Memory B cell (primary cell): Measurements from ENCODE around the gene MEPCE.

Source experiments
- ATAC-seq: fragments of 150-1000 bp; cut with Tn5 transposase; 2 replicates; pipeline ENCODE4 v1.10.0; 2021; ENCODE audit warnings: low read depth, mild to moderate bottlenecking, moderate library complexity
- DNase-seq, 2 donors: peaks; one replicate each; pipeline ENCODE4 v3.0.0; 2022; ENCODE audit warnings: low spot score in 2 of 2
- H3K27ac Mint-ChIP-seq: one replicate; pipeline ENCODE4 v1.8.0; 2022; ENCODE audit warnings: mild to moderate bottlenecking, moderate library complexity, mixed read lengths
- H3K27me3 Mint-ChIP-seq: one replicate; pipeline ENCODE4 v1.8.0; 2022; ENCODE audit warnings: mixed read lengths
- H3K36me3 Mint-ChIP-seq: one replicate; pipeline ENCODE4 v1.8.0; 2022; ENCODE audit warnings: mild to moderate bottlenecking, mixed read lengths
- H3K4me1 Mint-ChIP-seq: one replicate; pipeline ENCODE4 v1.8.0; 2022; ENCODE audit warnings: mixed read lengths
- H3K4me3 Mint-ChIP-seq: one replicate; pipeline ENCODE4 v1.8.0; 2022; ENCODE audit warnings: mild to moderate bottlenecking, moderate library complexity, mixed read lengths
- H3K9me3 Mint-ChIP-seq: one replicate; pipeline ENCODE4 v1.8.0; 2022; ENCODE audit warnings: mixed read lengths

Gene MEPCE

GRCh38 chr7:100397315-100398081, 32.1 kb upstream of the MEPCE start:
- peaks cover 2% of the 10 kb centered on the region for H3K36me3 Mint-ChIP-seq
- H3K27me3 Mint-ChIP-seq = no peaks in the 10 kb centered on the region
- peaks cover 2% of the 10 kb centered on the region for H3K9me3 Mint-ChIP-seq
- peaks cover 35% of the 10 kb centered on the region for H3K4me1 Mint-ChIP-seq
- peak overlapping the region; percentile 77 for H3K4me3 Mint-ChIP-seq
- DNase-seq = no peak
- ATAC-seq = no peak
- peak overlapping the region; percentile 96 for H3K27ac Mint-ChIP-seq

GRCh38 chr7:100398239-100398638, 31.4 kb upstream of the MEPCE start:
- no peaks in the 10 kb centered on the region for H3K27me3 Mint-ChIP-seq
- peak overlapping the region; percentile 7 for H3K27ac Mint-ChIP-seq
- ATAC-seq = no peak
- H3K4me3 Mint-ChIP-seq = no peak overlapping the region
- peaks cover 34% of the 10 kb centered on the region for H3K4me1 Mint-ChIP-seq
- DNase-seq = no peak
- peaks cover 2% of the 10 kb centered on the region for H3K9me3 Mint-ChIP-seq
- peaks cover 2% of the 10 kb centered on the region for H3K36me3 Mint-ChIP-seq

GRCh38 chr7:100400041-100400440, 29.6 kb upstream of the MEPCE start:
- peaks cover 6% of the 10 kb centered on the region for H3K36me3 Mint-ChIP-seq
- DNase-seq (no peak), ATAC-seq (no peak)
- peaks cover 2% of the 10 kb centered on the region for H3K9me3 Mint-ChIP-seq
- no peak overlapping the region for H3K4me3 Mint-ChIP-seq
- peak overlapping the region; percentile 38 for H3K27ac Mint-ChIP-seq
- no peaks in the 10 kb centered on the region for H3K27me3 Mint-ChIP-seq
- H3K4me1 Mint-ChIP-seq = peaks cover 26% of the 10 kb centered on the region

GRCh38 chr7:100400656-100401055, 29.0 kb upstream of the MEPCE start:
- no peaks in the 10 kb centered on the region for H3K9me3 Mint-ChIP-seq
- H3K27ac Mint-ChIP-seq = no peak overlapping the region
- H3K4me3 Mint-ChIP-seq = no peak overlapping the region
- H3K36me3 Mint-ChIP-seq = peaks cover 6% of the 10 kb centered on the region
- H3K27me3 Mint-ChIP-seq = no peaks in the 10 kb centered on the region
- no peak for ATAC-seq
- H3K4me1 Mint-ChIP-seq = peaks cover 24% of the 10 kb centered on the region
- DNase-seq = no peak

DNA sequence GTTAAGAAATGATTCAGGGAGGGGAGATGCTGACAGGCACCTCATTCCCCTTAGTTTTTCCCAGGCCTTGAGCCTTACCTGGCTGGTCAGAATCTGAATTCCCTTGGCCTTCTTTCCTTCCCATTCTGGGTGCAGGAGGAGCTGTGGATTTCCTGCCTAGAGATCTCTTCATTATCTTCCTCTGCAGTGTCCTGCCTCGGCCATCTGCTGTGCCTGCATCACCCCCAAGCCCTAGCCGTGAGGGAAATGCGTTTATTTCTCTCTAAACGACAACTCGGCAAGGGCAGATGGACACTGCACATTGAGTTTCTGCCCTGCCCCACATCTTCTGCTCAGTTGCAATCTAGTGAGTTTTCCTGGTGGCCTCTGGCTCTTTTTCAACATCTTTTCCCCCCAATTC, 27.8 kb upstream of the MEPCE start:
- Mint-ChIP-seq H3K4me1 (peaks cover 22% of the 10 kb centered on the region), H3K36me3 (peaks cover 6% of the 10 kb centered on the region), H3K27me3 (no peaks in the 10 kb centered on the region), H3K4me3 (no peak overlapping the region), H3K9me3 (no peaks in the 10 kb centered on the region), H3K27ac (no peak overlapping the region)
- ATAC-seq (no peak), DNase-seq (no peak)

DNA sequence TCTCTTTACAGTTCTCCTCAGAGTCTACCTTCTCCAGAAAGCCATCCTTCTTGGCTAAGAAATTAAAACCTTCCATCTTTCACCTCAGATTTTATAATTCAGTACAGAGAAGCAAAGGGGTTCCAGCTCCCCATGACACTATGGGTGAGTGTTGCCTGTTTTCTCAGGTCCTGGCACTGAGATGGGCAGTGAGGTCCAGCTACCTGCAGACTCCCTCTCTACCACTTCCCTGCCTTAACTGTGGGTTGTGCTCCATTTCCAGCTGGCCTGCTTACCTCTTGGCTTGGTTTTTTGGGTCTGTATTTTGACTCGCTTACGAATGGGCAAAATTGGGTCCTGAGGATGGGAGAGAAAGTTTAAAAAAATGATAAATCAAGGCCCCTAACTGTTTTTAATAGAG, 27.4 kb upstream of the MEPCE start:
- Mint-ChIP-seq H3K36me3 (peaks cover 6% of the 10 kb centered on the region), H3K9me3 (no peaks in the 10 kb centered on the region), H3K4me1 (peaks cover 20% of the 10 kb centered on the region), H3K27ac (no peak overlapping the region), H3K27me3 (no peaks in the 10 kb centered on the region), H3K4me3 (no peak overlapping the region)
- DNase-seq (no peak), ATAC-seq (no peak)

- DNase-seq (no peak), ATAC-seq (no peak)
- Mint-ChIP-seq H3K9me3 (no peaks in the 10 kb centered on the region), H3K27me3 (no peaks in the 10 kb centered on the region), H3K36me3 (peaks cover 6% of the 10 kb centered on the region), H3K4me1 (peaks cover 5% of the 10 kb centered on the region), H3K4me3 (no peak overlapping the region), H3K27ac (no peak overlapping the region)
Observed at GRCh38 chr7:100406767-100407166, 22.9 kb upstream of the MEPCE start.

GRCh38 chr7:100407285-100408180, 22.1 kb upstream of the MEPCE start:
- H3K27ac Mint-ChIP-seq = no peak overlapping the region
- ATAC-seq = peak; percentile 95
- peaks cover 6% of the 10 kb centered on the region for H3K36me3 Mint-ChIP-seq
- no peaks in the 10 kb centered on the region for H3K27me3 Mint-ChIP-seq
- peak; percentile 39 to 76 for DNase-seq
- H3K4me3 Mint-ChIP-seq = peak overlapping the region; percentile 8
- peaks cover 5% of the 10 kb centered on the region for H3K4me1 Mint-ChIP-seq
- H3K9me3 Mint-ChIP-seq = no peaks in the 10 kb centered on the region

- ATAC-seq (no peak), DNase-seq (no peak)
- no peak overlapping the region for H3K27ac Mint-ChIP-seq
- H3K27me3 Mint-ChIP-seq = no peaks in the 10 kb centered on the region
- H3K4me3 Mint-ChIP-seq = no peak overlapping the region
- peaks cover 6% of the 10 kb centered on the region for H3K36me3 Mint-ChIP-seq
- H3K9me3 Mint-ChIP-seq = no peaks in the 10 kb centered on the region
- peaks cover 12% of the 10 kb centered on the region for H3K4me1 Mint-ChIP-seq
Observed at GRCh38 chr7:100411101-100411500, 18.5 kb upstream of the MEPCE start.

- Mint-ChIP-seq H3K4me3 (no peak overlapping the region), H3K9me3 (no peaks in the 10 kb centered on the region), H3K4me1 (peaks cover 7% of the 10 kb centered on the region), H3K27ac (no peak overlapping the region), H3K27me3 (no peaks in the 10 kb centered on the region), H3K36me3 (peaks cover 6% of the 10 kb centered on the region)
- peak; percentile 46 for ATAC-seq
- no peak for DNase-seq
Observed at GRCh38 chr7:100413346-100413745, 16.3 kb upstream of the MEPCE start.

- Mint-ChIP-seq H3K36me3 (peaks cover 6% of the 10 kb centered on the region), H3K27me3 (no peaks in the 10 kb centered on the region), H3K9me3 (no peaks in the 10 kb centered on the region), H3K27ac (no peak overlapping the region), H3K4me3 (no peak overlapping the region), H3K4me1 (peaks cover 7% of the 10 kb centered on the region)
- ATAC-seq (peak; percentile 78), DNase-seq (no peak)
Observed at GRCh38 chr7:100413889-100414288, 15.7 kb upstream of the MEPCE start.

GRCh38 chr7:100415448-100415847, 14.2 kb upstream of the MEPCE start:
- ATAC-seq (no peak), DNase-seq (no peak)
- Mint-ChIP-seq H3K27me3 (no peaks in the 10 kb centered on the region), H3K36me3 (peaks cover 6% of the 10 kb centered on the region), H3K9me3 (no peaks in the 10 kb centered on the region), H3K4me3 (no peak overlapping the region), H3K4me1 (peaks cover 10% of the 10 kb centered on the region), H3K27ac (no peak overlapping the region)

GRCh38 chr7:100418930-100419659, 10.5 kb upstream of the MEPCE start:
- Mint-ChIP-seq H3K27ac (no peak overlapping the region), H3K4me3 (no peak overlapping the region), H3K4me1 (peaks cover 3% of the 10 kb centered on the region), H3K27me3 (no peaks in the 10 kb centered on the region), H3K36me3 (peaks cover 8% of the 10 kb centered on the region), H3K9me3 (no peaks in the 10 kb centered on the region)
- ATAC-seq (no peak), DNase-seq (no peak)

DNA sequence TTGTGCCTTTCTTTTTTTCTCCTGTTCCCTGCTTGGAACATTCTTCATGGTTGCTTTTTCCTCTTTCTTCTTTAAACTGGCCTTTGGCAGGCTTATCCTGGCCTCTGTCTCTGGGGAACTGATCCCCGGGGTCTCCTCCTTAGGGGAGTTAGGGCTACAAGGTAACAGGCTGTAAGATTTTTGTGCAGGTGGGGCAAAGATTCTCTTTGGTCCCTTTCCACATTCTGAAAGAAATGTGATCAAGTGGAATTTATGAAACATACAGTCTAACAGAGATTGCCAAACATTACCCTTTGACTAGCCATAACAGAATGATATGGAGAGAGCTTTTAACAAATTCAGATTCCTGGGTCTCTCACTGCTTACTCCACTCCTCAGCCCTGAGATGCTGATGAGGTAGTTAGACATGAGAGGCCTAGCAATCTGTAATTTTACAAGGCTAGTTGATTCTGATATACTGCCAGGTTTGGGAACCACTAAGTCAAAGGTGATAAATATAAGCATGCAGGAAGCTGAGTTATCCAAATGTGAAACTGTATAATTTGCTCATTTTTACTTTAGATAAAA, 9.9 kb upstream of the MEPCE start:
- H3K36me3 Mint-ChIP-seq = peaks cover 8% of the 10 kb centered on the region
- DNase-seq (no peak), ATAC-seq (no peak)
- H3K27me3 Mint-ChIP-seq = no peaks in the 10 kb centered on the region
- H3K4me1 Mint-ChIP-seq = peaks cover 3% of the 10 kb centered on the region
- H3K9me3 Mint-ChIP-seq = no peaks in the 10 kb centered on the region
- no peak overlapping the region for H3K4me3 Mint-ChIP-seq
- peak overlapping the region; percentile 38 for H3K27ac Mint-ChIP-seq
